ENCODE measurements around the gene CCDC69. TPM values are rescaled to one million over a fixed set of nuclear protein-coding genes. Genes with fewer than 3 reads are reported as not detected.
"Not testable (repeated sequence)": the region's sequence is repeated elsewhere in the genome, so short reads cannot be mapped to it uniquely, and the experiment has no call there.

Gene CCDC69
- total RNA-seq, 1 experiment from 2014 or later = 0.39 TPM

DNA sequence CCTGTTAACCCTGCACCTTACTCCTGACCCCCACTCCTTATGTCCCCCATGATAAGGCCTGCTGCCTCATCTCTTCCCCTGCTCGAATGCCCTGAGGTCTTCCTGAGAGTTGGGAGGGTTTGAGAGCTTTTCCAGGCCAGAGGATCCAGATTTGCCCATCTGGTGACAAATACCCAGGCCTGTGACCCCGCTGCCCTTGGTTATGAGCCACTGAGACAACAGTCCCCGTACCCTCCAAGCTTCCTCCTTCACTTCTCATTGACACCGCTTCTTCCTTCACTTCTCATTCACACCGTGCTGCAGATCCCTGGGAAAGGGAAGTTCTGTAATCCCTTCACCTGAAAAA is 29.7 kb upstream of the CCDC69 start:
- Histone ChIP-seq H3K36me3 (no peaks in the 10 kb centered on the region), H3K9me3 (replicated peaks) (no peaks in the 10 kb centered on the region), H3K4me1 (replicated peaks) (peaks cover 12% of the 10 kb centered on the region), H3K27ac (no peak overlapping the region), H3K4me3 (peak overlapping the region; percentile 40), H3K27me3 (replicated peaks) (no peaks in the 10 kb centered on the region)
- no peak for DNase-seq (ENCODE audit: low read depth in 1 of 2, low spot score in 2 of 2)

DNA sequence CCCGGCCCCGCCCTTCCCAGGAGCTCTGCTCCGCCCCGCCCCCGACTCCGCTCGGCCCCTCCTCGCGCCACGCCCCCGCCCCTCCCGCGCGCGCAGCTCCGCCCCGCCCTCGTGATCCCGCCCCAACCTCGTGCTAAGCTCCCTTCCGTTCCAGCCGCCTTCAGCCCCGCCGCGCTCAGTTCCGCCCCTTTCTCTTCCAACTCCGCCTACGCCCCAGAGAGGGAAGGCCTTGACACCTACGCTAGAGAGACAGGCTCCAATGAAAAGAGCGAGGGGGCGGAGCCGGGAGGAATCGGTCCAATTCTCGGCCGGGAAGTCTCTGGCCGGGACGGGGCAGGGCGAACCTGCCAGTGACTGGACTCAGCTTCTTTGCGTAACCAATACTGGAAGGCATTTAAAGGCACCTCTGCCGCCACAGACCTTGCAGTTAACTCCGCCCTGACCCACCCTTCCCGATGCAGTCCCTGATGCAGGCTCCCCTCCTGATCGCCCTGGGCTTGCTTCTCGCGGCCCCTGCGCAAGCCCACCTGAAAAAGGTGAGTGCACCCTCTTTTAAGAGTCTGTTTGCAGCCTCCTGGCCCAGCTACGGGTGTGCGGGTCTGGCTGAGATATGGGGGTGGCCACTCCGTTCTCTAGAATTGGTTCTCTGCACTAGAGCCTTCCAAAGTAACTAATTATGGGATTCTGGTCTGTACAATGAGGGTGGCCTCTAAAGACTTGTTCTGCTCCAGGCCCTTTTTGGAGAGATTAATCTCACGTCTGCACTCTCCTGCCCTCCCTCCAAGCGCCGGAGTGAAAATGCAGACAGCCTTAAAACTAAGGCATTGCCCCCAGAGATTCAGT is 29.1 kb upstream of the CCDC69 start, which contains the start of gene GM2A:
GM2A (plus strand) TSS at position 424 of the 843 bp plus-strand sequence; CDS start at position 456, 32 bp downstream.
- DNase-seq (ENCODE audit: low read depth in 1 of 2, low spot score in 2 of 2) = peak; percentile 99 to 100
- Histone ChIP-seq H3K27ac (no peak within 1 kb of the TSS), H3K9me3 (replicated peaks) (no peaks in the 10 kb centered on the region), H3K4me1 (replicated peaks) (peaks cover 12% of the 10 kb centered on the region), H3K27me3 (replicated peaks) (no peaks in the 10 kb centered on the region), H3K36me3 (no peaks in the 10 kb centered on the region), H3K4me3 (peak within 1 kb of the TSS; percentile 41)

DNA sequence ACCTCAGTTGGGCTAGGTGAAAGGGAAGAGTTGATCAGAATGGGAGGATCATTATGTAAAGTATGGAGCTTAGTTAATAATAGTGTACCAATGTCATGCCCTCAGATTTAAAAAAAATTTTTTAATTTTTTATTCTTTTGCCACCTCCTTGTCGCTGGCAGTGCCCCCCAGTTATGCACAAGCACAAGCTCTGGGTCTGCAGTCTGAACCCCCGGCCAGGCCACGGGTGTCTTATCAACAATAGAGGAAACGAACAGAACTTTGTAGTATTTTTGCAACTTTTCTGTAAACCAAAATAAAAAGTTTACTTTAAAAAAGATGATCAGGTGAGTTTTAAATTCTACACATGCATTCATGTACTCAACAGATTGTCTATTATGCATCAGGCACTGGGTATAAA is 27.7 kb upstream of the CCDC69 start:
- H3K4me3 ChIP-seq = no peak overlapping the region

DNA sequence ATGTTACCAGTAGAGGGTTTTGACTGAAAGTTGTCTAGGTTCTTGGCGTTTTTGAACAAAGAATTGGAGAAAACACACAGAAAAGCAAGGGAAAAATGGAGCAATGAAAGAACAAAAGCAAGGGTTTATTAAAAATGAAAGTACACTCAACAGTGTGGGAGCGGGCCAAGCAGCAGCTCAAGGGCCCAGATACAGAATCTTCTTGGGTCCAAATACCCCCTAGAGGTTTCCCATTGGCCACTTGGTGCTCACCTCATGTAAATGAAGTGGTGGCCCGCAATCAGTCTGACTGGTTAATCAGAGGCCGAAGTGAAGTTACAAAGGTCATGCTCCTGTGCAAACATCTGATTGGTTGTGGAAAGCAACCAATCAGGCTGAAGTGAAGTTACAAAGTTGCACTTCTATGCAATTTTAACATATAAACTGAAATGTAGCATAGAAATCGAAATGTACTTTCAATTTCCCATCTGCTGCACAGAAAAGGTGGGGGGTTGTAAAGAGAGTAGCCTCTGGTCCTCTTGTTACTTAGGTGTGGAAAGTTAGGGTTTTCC is 27.2 kb upstream of the CCDC69 start:
- DNase-seq (ENCODE audit: low read depth in 1 of 2, low spot score in 2 of 2) = no peak

More for the DNA sequence above, 27.7 kb upstream of the CCDC69 start:
- Histone ChIP-seq H3K9me3 (replicated peaks) (no peaks in the 10 kb centered on the region), H3K4me1 (replicated peaks) (peaks cover 12% of the 10 kb centered on the region), H3K27ac (no peak overlapping the region), H3K27me3 (replicated peaks) (peaks cover 10% of the 10 kb centered on the region), H3K36me3 (no peaks in the 10 kb centered on the region)
- DNase-seq (ENCODE audit: low read depth in 1 of 2, low spot score in 2 of 2) = no peak

DNA sequence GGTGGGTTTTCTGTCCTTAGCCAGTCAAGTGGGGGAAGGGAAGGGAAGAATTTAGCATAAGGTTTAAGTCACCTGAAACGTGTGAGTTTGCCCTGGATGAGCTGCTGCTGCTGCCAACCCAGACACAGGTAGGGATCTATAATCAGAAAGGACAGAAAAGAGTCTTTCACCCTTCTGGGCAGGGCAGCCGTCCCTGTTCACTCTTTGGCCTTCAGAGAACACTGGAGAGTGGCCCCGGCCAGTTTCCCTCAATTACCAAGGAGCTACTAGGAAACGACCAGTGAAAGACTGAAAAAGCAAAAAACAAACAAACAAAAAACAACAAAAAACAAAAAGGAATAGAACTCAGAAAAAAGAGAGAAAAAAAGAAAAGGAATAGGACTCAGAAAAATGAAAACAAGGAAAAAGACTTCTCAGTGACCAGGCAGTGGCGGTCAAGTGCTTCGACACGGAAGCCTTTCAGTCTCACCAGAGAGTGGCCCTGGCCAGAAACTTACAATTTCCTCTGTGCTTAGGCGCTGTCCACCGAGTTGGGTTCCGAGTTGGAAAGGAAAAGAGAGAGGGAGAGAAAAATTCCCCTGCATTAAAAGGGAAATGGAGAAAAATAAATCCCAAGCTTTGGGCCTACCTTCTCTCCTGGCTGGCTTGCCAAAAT is 26.6 kb upstream of the CCDC69 start:
- Histone ChIP-seq H3K9me3 (replicated peaks) (no peaks in the 10 kb centered on the region), H3K27me3 (replicated peaks) (peaks cover 10% of the 10 kb centered on the region), H3K36me3 (no peaks in the 10 kb centered on the region), H3K4me1 (replicated peaks) (peaks cover 12% of the 10 kb centered on the region), H3K4me3 (no peak overlapping the region), H3K27ac (no peak overlapping the region)
- DNase-seq (ENCODE audit: low read depth in 1 of 2, low spot score in 2 of 2) = no peak

More for the DNA sequence above, 27.2 kb upstream of the CCDC69 start:
- H3K4me3 ChIP-seq = no peak overlapping the region
- peaks cover 12% of the 10 kb centered on the region for H3K4me1 ChIP-seq (replicated peaks)
- H3K27ac ChIP-seq = no peak overlapping the region
- peaks cover 10% of the 10 kb centered on the region for H3K27me3 ChIP-seq (replicated peaks)
- H3K36me3 ChIP-seq = no peaks in the 10 kb centered on the region
- H3K9me3 ChIP-seq (replicated peaks) = no peaks in the 10 kb centered on the region

DNA sequence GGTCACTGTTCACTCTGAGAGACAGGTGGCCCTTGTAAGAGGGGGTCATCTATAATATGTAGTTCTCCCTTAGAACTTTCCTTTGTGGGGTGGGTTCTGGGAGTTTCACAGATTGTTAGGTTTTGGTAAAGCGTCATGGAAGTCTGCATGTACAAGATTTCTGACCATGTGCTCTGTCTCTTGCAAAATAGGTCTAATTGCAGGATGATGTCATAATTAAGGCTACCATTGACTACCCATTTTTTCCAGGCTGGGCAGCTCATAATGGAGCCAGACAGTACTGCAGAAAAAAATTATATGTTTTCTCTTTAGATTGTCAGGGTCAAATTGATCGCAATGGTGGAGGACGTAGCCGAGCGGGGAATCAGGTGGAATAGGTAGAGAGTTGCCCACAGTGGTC is 25.4 kb upstream of the CCDC69 start:
- no peaks in the 10 kb centered on the region for H3K36me3 ChIP-seq
- DNase-seq (ENCODE audit: low read depth in 1 of 2, low spot score in 2 of 2) = no peak
- H3K4me1 ChIP-seq (replicated peaks) = peaks cover 12% of the 10 kb centered on the region

DNA sequence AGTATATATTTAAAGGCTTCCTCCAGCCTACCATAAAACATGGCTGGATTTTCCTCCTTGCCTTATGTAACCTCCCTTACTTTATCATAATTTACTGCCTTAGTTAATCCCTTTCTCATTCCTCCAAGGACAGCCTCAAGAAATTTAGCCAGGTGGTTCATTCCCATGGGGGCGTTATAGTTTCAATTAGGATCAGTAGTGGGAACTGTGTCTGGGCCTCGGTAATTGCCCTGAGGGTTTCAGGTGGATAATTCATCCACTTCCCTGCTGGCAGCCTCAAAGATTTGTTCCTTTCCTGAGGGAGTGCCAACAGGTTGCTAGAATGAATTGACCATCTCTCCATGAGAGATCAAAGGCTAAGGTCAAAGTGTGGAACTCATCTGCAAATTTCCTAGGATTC is 24.8 kb upstream of the CCDC69 start:
- DNase-seq (ENCODE audit: low read depth in 1 of 2, low spot score in 2 of 2) = no peak
- no peaks in the 10 kb centered on the region for H3K9me3 ChIP-seq (replicated peaks)
- H3K4me1 ChIP-seq (replicated peaks) = peaks cover 9% of the 10 kb centered on the region
- H3K4me3 ChIP-seq = no peak overlapping the region
- peaks cover 10% of the 10 kb centered on the region for H3K27me3 ChIP-seq (replicated peaks)
- H3K36me3 ChIP-seq = no peaks in the 10 kb centered on the region
- no peak overlapping the region for H3K27ac ChIP-seq

More for the DNA sequence above, 25.4 kb upstream of the CCDC69 start:
- Histone ChIP-seq H3K27me3 (replicated peaks) (peaks cover 10% of the 10 kb centered on the region), H3K9me3 (replicated peaks) (no peaks in the 10 kb centered on the region), H3K4me3 (no peak overlapping the region), H3K27ac (no peak overlapping the region)

DNA sequence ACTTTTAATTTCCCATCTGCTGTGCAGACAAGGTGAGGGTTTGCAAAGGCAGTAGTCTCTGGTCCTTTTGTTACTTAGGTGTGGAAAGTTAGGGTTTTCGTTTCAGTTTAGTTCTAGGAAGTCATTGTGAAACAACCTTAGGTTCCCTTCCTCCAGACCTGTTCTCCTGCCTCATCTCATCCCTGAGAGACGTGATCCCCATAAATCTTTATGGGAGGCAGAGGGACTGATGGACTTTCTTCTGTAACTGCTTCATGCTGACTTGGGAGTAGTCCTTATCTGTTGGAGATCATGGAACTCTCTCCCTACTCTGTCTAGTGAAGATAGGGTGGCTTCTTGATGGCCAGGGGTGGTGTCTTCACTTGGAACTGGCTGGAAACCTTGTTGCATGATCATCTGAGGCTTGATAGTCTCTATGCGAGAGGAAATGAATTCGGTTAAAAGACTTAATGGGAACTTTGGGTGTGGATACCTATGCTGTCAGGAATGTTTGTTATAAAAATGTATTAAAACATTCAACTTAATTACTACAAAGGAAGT is 21.9 kb upstream of the CCDC69 start:
- H3K4me1 ChIP-seq (replicated peaks) = no peaks in the 10 kb centered on the region
- no peak overlapping the region for H3K27ac ChIP-seq
- no peak overlapping the region for H3K4me3 ChIP-seq
- no peaks in the 10 kb centered on the region for H3K36me3 ChIP-seq
- H3K27me3 ChIP-seq (replicated peaks) = peaks cover 10% of the 10 kb centered on the region
- H3K9me3 ChIP-seq (replicated peaks) = no peaks in the 10 kb centered on the region
- DNase-seq (ENCODE audit: low read depth in 1 of 2, low spot score in 2 of 2) = no peak

DNA sequence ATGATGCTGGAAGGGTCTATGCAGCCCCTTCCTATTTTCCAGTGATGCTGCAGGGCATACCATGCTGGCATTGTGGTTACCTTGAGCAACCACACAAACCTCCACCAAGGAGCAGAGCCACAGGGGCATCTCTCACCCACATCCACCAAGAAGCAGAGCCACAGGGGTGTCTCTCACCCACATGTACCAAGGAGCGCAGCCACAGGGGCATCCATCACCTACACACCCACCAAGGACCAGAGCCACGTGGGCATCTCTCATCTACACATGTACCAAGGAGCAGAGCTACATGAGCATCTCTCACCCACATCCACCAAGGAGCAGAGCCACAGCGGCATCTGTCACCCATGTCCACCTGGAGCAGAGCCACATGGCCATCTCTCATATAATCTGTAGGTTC is 20.3 kb upstream of the CCDC69 start:
- H3K4me1 ChIP-seq (replicated peaks) = no peaks in the 10 kb centered on the region
- H3K36me3 ChIP-seq = no peaks in the 10 kb centered on the region
- H3K27me3 ChIP-seq (replicated peaks) = peaks cover 10% of the 10 kb centered on the region
- no peak overlapping the region for H3K27ac ChIP-seq
- H3K4me3 ChIP-seq = no peak overlapping the region
- no peak for DNase-seq (ENCODE audit: low read depth in 1 of 2, low spot score in 2 of 2)
- H3K9me3 ChIP-seq (replicated peaks) = no peaks in the 10 kb centered on the region

DNA sequence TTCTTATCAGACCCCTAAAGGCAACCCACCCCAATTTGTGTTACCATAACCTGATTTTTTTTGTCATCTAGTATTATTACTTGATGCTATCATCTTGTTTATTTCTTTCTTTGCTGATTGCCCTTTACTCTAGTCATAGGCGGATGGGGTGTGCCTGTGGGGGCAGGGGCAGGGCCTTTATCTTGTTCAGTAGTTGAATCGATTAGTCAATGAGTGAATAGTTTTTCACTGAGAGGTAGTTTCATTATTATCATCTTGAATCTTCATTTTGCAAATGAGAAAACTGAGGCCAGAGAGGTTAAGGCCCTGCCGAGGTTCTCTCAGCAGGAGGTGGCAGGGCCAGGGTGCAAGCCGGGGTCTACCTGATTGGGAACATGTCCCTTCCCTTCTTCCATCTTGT is 19.7 kb upstream of the CCDC69 start:
- H3K27me3 ChIP-seq (replicated peaks) = peaks cover 10% of the 10 kb centered on the region
- H3K4me1 ChIP-seq (replicated peaks) = no peaks in the 10 kb centered on the region
- H3K36me3 ChIP-seq = no peaks in the 10 kb centered on the region
- H3K9me3 ChIP-seq (replicated peaks) = no peaks in the 10 kb centered on the region
- no peak overlapping the region for H3K4me3 ChIP-seq
- DNase-seq (ENCODE audit: low read depth in 1 of 2, low spot score in 2 of 2) = no peak
- no peak overlapping the region for H3K27ac ChIP-seq

DNA sequence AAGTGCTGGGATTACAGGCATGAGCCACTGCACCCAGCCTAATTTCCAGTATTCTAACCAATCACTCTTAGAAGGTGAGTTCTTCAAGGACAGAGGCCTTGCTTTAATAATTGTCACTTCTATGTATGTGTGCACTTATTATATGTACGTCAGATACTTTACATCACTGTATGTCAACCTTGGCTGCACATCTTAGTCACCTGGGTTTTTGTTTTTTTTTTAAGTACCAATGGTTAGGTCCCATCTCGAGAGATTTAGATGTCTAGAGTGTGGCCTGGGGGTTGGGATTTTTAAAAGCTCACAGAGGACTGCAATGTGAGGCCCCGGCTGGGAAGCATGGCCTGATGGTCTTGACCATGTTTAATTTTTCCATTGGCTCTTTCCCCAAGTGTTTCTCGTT is 19.2 kb upstream of the CCDC69 start:
- H3K27ac ChIP-seq = no peak overlapping the region
- H3K4me3 ChIP-seq = no peak overlapping the region
- H3K9me3 ChIP-seq (replicated peaks) = no peaks in the 10 kb centered on the region
- peaks cover 10% of the 10 kb centered on the region for H3K27me3 ChIP-seq (replicated peaks)
- no peaks in the 10 kb centered on the region for H3K4me1 ChIP-seq (replicated peaks)
- H3K36me3 ChIP-seq = no peaks in the 10 kb centered on the region
- DNase-seq (ENCODE audit: low read depth in 1 of 2, low spot score in 2 of 2) = no peak

DNA sequence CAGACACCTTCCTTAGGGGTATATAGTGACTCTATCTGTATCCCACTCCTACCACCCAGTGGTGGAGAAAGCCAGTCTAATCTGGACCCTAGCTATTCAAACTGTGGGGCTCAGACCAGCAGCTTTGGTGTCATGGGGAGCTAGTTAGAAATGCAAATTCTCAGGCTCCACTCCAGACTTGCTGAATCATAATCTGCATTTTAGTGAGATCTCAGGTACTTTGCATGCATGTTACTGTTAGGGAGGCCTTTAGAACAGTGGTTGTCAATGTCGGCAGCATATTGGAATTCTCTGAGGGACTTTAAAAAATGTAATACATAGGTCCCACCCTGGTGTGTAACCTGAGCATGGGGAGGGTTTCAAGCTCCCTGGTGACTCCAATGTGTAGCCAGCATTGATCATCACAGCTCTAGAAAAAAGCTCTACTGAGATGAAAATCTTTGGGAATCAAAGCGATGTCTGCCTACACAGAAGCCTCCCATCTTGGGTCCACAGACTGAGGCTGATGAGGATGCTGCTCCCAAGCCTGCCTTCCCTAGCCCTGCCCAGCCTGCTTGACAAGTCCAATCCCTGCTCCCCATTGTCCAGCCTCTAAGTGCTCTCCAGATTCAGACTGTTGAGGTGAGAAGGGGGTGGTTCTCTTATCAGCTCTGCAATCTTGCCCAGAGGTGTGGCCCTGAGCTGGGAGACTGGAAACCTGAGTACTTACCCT is 17.2 kb upstream of the CCDC69 start:
- H3K4me3 ChIP-seq = no peak overlapping the region
- 0 out of 2 replicates have a peak, but pooled peaks cover 2% of the 10 kb centered on the region for H3K27me3 ChIP-seq (replicated peaks)
- no peaks in the 10 kb centered on the region for H3K36me3 ChIP-seq
- no peak for DNase-seq (ENCODE audit: low read depth in 1 of 2, low spot score in 2 of 2)
- no peaks in the 10 kb centered on the region for H3K4me1 ChIP-seq (replicated peaks)
- H3K27ac ChIP-seq = no peak overlapping the region
- H3K9me3 ChIP-seq (replicated peaks) = no peaks in the 10 kb centered on the region

DNA sequence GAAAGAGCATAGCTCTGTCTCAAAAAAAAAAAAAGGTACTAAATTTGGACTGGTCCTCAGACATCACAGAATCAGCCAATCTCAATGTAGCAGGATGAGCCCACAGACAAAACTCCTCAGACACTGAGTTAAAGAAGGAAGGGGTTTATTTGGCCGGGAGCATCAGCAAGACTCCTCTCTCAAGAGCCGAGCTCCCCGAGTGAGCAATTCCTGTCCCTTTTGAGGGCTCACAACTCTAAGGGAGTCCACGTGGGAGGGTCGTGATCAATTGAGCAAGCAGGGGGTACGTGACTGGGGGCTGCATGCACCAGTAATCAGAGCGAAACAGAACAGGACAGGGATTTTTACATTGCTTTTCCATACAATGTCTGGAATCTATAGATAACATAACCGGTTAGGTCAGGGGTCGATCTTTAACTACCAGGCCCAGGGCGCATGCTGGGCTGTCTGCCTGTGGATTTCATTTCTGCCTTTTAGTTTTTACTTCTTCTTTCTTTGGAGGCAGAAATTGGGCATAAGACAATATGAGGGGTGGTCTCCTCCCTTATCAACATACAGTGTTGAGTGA is 16.5 kb upstream of the CCDC69 start:
- not testable (repeated sequence) for H3K9me3 ChIP-seq (replicated peaks); H3K27ac ChIP-seq; H3K36me3 ChIP-seq; H3K4me3 ChIP-seq; H3K27me3 ChIP-seq (replicated peaks); DNase-seq (ENCODE audit: low read depth in 1 of 2, low spot score in 2 of 2); H3K4me1 ChIP-seq (replicated peaks)

All from SJSA1 (cell line).